HepG2 (cell line): ENCODE measurements around the gene PATZ1. TPM values are rescaled to one million over a fixed set of nuclear protein-coding genes. Genes with fewer than 3 reads are reported as not detected.

Experiments used
- ADNP ChIP-seq: sonication (generic); formaldehyde crosslinking; IDR thresholded peaks from 2 replicates; pipeline ENCODE4 v1.4.0; 2020; ENCODE audit warnings: missing genetic modification reagents
- AGO1 ChIP-seq: fragments of 200-400 bp; formaldehyde crosslinking; IDR thresholded peaks from 2 replicates; pipeline ENCODE4 v1.6.1; 2017; ENCODE audit warnings: mild to moderate bottlenecking, low read depth, low read length, moderate library complexity; ENCODE audit not compliant: poor library complexity, severe bottlenecking
- AHDC1 ChIP-seq: sonication (generic); formaldehyde crosslinking; IDR thresholded peaks from 2 replicates; pipeline ENCODE4 v1.5.1; 2020; ENCODE audit warnings: mild to moderate bottlenecking, missing genetic modification reagents, borderline replicate concordance
- ATF2 ChIP-seq: sonication (generic); formaldehyde crosslinking; IDR thresholded peaks from 2 replicates; pipeline ENCODE4 v1.4.0; 2020; ENCODE audit warnings: missing genetic modification reagents
- BCLAF1 ChIP-seq: fragments of 450-650 bp; IDR thresholded peaks from 2 replicates; pipeline ENCODE4 v1.6.1; 2017; ENCODE audit warnings: mild to moderate bottlenecking
- KLF6 ChIP-seq: IDR thresholded peaks from 2 replicates; pipeline ENCODE4 v1.8.0; 2016; ENCODE audit warnings: missing biosample characterization, missing genetic modification reagents
- MTA1 ChIP-seq: sonication (generic); formaldehyde crosslinking; IDR thresholded peaks from 2 replicates; pipeline ENCODE4 v1.4.0; 2020; ENCODE audit warnings: missing genetic modification reagents, mild to moderate bottlenecking, borderline replicate concordance
- PAF1 ChIP-seq: IDR thresholded peaks from 2 replicates; pipeline ENCODE4 v1.6.1; 2016; ENCODE audit warnings: missing genetic modification reagents, missing compliant biosample characterization
- PTBP1 ChIP-seq: fragments of 200-400 bp; formaldehyde crosslinking; IDR thresholded peaks from 2 replicates; pipeline ENCODE4 v1.6.1; 2018; ENCODE audit warnings: low read length, low read depth; ENCODE audit not compliant: poor library complexity, severe bottlenecking
- SALL2 ChIP-seq: sonication (generic); formaldehyde crosslinking; IDR thresholded peaks from 2 replicates; pipeline ENCODE4 v1.8.1; 2023; ENCODE audit warnings: mild to moderate bottlenecking, missing genetic modification reagents, inconsistent platforms
- SATB2 ChIP-seq: sonication (generic); formaldehyde crosslinking; IDR thresholded peaks from 2 replicates; pipeline ENCODE4 v1.5.0; 2020; ENCODE audit warnings: missing genetic modification reagents
- ZBTB46 ChIP-seq: sonication (generic); formaldehyde crosslinking; IDR thresholded peaks from 2 replicates; pipeline ENCODE4 v1.4.0; 2020; ENCODE audit warnings: mild to moderate bottlenecking, missing genetic modification reagents, borderline replicate concordance
- ZC3H13 ChIP-seq: sonication (generic); formaldehyde crosslinking; IDR thresholded peaks from 2 replicates; pipeline ENCODE4 v1.8.1; 2023; ENCODE audit warnings: mild to moderate bottlenecking, missing genetic modification reagents, moderate library complexity
- ZNF556 ChIP-seq: sonication (generic); formaldehyde crosslinking; IDR thresholded peaks from 2 replicates; pipeline ENCODE4 v1.4.0; 2020; ENCODE audit warnings: mild to moderate bottlenecking, missing genetic modification reagents, borderline replicate concordance
- ZNF567 ChIP-seq: sonication (generic); formaldehyde crosslinking; IDR thresholded peaks from 2 replicates; pipeline ENCODE4 v1.8.1; 2023; ENCODE audit warnings: mild to moderate bottlenecking, missing genetic modification reagents, borderline replicate concordance
- ZNF674 ChIP-seq: sonication (generic); formaldehyde crosslinking; IDR thresholded peaks from 2 replicates; pipeline ENCODE4 v1.5.0; 2020; ENCODE audit warnings: low read depth, mild to moderate bottlenecking, missing genetic modification reagents
- ZNF678 ChIP-seq: sonication (generic); formaldehyde crosslinking; IDR thresholded peaks from 2 replicates; pipeline ENCODE4 v1.4.0; 2020; ENCODE audit warnings: mild to moderate bottlenecking, missing genetic modification reagents
- polyA plus RNA-seq, 8 experiments: library from polyadenylated mRNA; depleted of rRNA in 3 of 8; stranded (reverse) in 7 of 8; unstranded in 1 of 8; fragments of >200 nt; fragmentation: Illumina TruSeq in 4 of 8; extraction: Trizol in 4 of 8; gene quantifications; 2 replicates each; pipeline versions ENCODE4 v1.2.1 to v1.2.3, GENCODE V29; 2011 to 2016; ENCODE audit warnings: low read depth in 4 of 8, missing spikeins in 1 of 8, mixed read lengths in 1 of 8; ENCODE audit not compliant: insufficient read depth in 1 of 8
- total RNA-seq, 5 experiments: library from RNA; depleted of rRNA; stranded (reverse); fragments of >200 nt; fragmentation: Illumina TruSeq; extraction: Trizol; gene quantifications; 2 replicates each; pipeline ENCODE4 v1.2.3, GENCODE V29; 2016; ENCODE audit warnings: low read depth in 1 of 5

PATZ1 gene
- total and polyA plus RNA-seq, 2 of the 13 experiments (the other 11 are each of a cell fraction or from before 2014, with no cell fraction given) = 24.9 to 30.5 TPM

GRCh38 chr22:31347251-31348008, 1.3 kb upstream of the PATZ1 start (continued):
- no peak for TF ChIP-seq BCLAF1
- no peak for TF ChIP-seq MTA1 (CRISPR knock-in tag)
- no peak for TF ChIP-seq PAF1 (CRISPR knock-in tag)
- no peak for TF ChIP-seq AHDC1 (CRISPR knock-in tag)
- TF ChIP-seq ZBTB46 = no peak
- no peak for TF ChIP-seq KLF6 (CRISPR knock-in tag)
- TF ChIP-seq ZNF674 (CRISPR knock-in tag) = no peak
- TF ChIP-seq ZNF567 (CRISPR knock-in tag) = no peak
- peak; percentile 94 for TF ChIP-seq ZC3H13 (CRISPR knock-in tag)
- no peak; the same call in 1 of the 2 replicates for TF ChIP-seq ZNF678 (CRISPR knock-in tag)
- TF ChIP-seq AGO1 = peak; percentile 86
- TF ChIP-seq SATB2 (CRISPR knock-in tag) = no peak
- TF ChIP-seq ATF2 (CRISPR knock-in tag) = no peak; the same call in 1 of the 2 replicates
- TF ChIP-seq ZNF556 (CRISPR knock-in tag) = no peak
- TF ChIP-seq ADNP (CRISPR knock-in tag) = no peak
- TF ChIP-seq SALL2 (CRISPR knock-in tag) = no peak
- TF ChIP-seq PTBP1 = no peak
